Bronchial smooth muscle cell (primary cell): ENCODE results near the gene CTDSPL. TPM values are rescaled to one million over a fixed set of nuclear protein-coding genes. Genes with fewer than 3 reads are reported as not detected.

ENCODE experiments used
- total RNA-seq: library from RNA; depleted of rRNA; stranded (reverse); fragments of >200 nt; gene quantifications from 2 replicates; pipeline ENCODE4 v1.2.1, GENCODE V29; 2014

The CTDSPL gene, protein sequence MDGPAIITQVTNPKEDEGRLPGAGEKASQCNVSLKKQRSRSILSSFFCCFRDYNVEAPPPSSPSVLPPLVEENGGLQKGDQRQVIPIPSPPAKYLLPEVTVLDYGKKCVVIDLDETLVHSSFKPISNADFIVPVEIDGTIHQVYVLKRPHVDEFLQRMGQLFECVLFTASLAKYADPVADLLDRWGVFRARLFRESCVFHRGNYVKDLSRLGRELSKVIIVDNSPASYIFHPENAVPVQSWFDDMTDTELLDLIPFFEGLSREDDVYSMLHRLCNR
- 21.0 and 24.4 TPM in 2 replicates for total RNA-seq

GRCh38 chr3:37861620-37862041 is at the start of gene CTDSPL:
TSS of gene CTDSPL (plus strand) at chr3:37861880. CDS start at chr3:37862200, 320 bp downstream.

GRCh38 chr3:37990527-37990926 is 128.8 kb downstream of the CTDSPL start, which contains the start of gene VILL:
TSS of gene VILL (plus strand) at chr3:37990786. CDS start at chr3:37993673, 2,887 bp downstream.

GRCh38 chr3:38029400-38030125 is 167.9 kb downstream of the CTDSPL start, which contains the start of gene PLCD1:
TSS of gene PLCD1 (minus strand) at chr3:38029642. CDS start at chr3:38029539, 103 bp downstream.

Other genes starting within 250 kb of the CTDSPL start
- gene VILL, start 128.9 kb downstream of the CTDSPL start, total RNA-seq: 8.7 and 12.0 TPM in 2 replicates
- gene PLCD1, start 167.8 kb downstream of the CTDSPL start, total RNA-seq: 31.8 and 38.0 TPM in 2 replicates
- 0.09 and 0.16 TPM in 2 replicates for gene DLEC1, start 177.3 kb downstream of the CTDSPL start, total RNA-seq